NOMO-1 treated with DMSO at 0.1 percent for 48 hours (cell line): ENCODE measurements around the gene GMPPA.

Source experiments
- DNase-seq: peaks from one replicate; lab custom pipeline; 2025; ENCODE audit not compliant: unreplicated experiment; lab: John Stamatoyannopoulos, UW

Gene GMPPA

DNA sequence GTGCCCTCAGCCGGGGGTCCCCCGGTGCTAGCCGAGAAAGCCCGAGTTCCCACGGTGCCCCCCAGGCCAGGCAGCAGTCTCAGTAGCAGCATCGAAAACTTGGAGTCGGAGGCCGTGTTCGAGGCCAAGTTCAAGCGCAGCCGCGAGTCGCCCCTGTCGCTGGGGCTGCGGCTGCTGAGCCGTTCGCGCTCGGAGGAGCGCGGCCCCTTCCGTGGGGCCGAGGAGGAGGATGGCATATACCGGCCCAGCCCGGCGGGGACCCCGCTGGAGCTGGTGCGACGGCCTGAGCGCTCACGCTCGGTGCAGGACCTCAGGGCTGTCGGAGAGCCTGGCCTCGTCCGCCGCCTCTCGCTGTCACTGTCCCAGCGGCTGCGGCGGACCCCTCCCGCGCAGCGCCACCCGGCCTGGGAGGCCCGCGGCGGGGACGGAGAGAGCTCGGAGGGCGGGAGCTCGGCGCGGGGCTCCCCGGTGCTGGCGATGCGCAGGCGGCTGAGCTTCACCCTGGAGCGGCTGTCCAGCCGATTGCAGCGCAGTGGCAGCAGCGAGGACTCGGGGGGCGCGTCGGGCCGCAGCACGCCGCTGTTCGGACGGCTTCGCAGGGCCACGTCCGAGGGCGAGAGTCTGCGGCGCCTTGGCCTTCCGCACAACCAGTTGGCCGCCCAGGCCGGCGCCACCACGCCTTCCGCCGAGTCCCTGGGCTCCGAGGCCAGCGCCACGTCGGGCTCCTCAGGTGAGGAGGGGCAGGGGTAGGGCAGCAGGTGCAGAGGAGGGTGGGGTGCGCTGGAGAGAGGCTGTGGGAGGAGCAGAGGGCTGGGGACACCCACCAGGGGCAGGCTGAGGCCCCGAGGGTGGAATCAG lies 14.1 kb upstream of the GMPPA start:
- no peak for DNase-seq

- DNase-seq = no peak
Measured at GRCh38 chr2:219485201-219485580, 13.5 kb upstream of the GMPPA start.

DNA sequence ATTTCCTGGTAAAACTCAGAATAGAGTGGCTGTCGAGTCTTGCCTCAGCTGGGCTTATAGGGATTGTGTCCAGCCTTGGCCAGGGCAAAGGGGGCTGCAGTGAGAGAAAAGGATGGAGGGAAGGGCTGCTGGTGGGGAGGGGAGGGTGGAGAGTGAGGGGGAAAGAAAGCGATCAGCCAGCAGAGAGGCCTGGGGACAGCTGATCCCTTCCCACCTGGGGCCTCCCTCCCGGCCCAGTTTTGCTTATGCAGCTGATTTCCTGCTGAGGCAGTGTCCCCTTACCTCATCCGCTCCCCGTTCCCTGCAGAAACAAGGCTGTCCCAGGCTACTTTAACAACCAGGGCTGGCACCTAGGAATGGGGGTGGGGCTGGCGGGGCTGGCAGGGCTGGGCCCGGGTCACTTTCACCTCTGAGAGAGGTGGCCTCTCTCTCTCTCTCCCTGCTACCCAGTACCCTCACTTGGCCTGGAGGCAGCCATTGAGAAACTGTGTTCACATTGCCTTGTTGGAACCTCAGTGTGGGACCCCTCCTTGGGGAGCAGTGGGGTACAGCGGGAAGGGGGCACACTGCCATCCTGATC lies 12.2 kb upstream of the GMPPA start:
- DNase-seq = no peak

GRCh38 chr2:219488149-219488843 lies 10.4 kb upstream of the GMPPA start:
- DNase-seq = no peak

DNA sequence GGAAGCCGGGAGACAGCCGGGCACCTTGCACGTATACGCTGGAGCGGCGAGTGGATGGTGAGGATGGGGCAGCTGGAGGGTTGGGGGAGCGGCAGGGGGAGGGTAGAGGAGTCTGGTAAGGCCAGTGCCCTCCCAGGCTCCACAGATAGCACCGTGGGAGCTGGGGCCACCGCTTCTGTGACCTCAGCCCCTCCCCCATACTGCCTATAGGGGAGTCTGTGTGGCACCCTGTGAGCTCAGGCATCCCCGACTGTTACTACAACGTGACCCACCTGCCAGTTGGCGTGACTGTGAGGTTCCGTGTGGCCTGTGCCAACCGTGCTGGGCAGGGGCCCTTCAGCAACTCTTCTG lies 9.9 kb upstream of the GMPPA start:
- no peak for DNase-seq

DNA sequence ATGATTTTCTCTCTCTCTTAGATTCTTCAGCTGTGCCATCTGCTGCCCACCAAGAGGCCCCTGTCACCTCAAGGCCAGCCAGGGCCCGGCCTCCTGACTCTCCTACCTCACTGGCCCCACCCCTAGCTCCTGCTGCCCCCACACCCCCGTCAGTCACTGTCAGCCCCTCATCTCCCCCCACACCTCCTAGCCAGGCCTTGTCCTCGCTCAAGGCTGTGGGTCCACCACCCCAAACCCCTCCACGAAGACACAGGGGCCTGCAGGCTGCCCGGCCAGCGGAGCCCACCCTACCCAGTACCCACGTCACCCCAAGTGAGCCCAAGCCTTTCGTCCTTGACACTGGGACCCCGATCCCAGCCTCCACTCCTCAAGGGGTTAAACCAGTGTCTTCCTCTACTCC lies 9.4 kb upstream of the GMPPA start:
- no peak for DNase-seq

GRCh38 chr2:219490186-219490585 lies 8.5 kb upstream of the GMPPA start:
- DNase-seq = no peak

DNA sequence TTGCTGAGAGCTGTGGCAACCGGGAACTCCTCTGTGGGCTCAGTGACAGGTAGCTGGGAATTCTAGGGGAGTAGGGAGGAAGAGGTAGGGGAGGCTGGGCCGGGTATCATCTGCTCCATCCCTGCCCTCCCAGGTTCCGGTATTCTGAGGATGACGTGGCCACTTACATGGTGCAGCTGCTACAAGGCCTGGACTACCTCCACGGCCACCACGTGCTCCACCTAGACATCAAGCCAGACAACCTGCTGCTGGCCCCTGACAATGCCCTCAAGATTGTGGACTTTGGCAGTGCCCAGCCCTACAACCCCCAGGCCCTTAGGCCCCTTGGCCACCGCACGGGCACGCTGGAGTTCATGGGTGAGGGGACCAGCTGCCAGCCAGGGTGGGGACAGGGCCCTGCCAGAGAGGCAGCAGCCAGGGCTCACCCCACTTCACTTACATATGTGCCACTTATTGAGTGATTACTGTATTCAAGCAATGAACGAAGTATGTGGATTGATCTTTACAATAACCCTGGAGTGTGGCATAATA lies 8.0 kb upstream of the GMPPA start:
- no peak for DNase-seq

GRCh38 chr2:219491278-219491963 lies 7.3 kb upstream of the GMPPA start:
- DNase-seq = no peak

- DNase-seq = no peak
Measured at GRCh38 chr2:219492575-219492974, 6.1 kb upstream of the GMPPA start.

DNA sequence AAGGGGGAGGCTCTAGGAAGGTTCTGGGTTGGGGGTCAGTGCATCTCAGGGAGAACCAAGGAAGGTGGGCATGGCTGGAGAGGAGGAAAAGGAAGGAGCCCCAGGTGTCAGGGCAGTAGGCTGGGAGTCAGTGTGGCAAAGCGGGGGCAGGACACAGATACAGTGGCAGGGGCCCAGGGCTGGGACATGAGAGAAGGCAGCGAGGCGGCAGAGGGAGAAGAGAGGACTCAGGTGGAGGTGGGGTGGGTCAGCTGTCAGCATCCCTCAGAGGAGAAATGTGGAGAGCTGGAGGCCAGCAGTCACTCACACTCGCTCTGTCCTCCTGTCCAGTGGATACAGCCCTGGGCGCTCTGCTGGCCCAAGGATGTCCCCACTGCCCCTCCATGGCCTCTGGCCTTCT lies 5.6 kb upstream of the GMPPA start:
- DNase-seq = no peak

DNA sequence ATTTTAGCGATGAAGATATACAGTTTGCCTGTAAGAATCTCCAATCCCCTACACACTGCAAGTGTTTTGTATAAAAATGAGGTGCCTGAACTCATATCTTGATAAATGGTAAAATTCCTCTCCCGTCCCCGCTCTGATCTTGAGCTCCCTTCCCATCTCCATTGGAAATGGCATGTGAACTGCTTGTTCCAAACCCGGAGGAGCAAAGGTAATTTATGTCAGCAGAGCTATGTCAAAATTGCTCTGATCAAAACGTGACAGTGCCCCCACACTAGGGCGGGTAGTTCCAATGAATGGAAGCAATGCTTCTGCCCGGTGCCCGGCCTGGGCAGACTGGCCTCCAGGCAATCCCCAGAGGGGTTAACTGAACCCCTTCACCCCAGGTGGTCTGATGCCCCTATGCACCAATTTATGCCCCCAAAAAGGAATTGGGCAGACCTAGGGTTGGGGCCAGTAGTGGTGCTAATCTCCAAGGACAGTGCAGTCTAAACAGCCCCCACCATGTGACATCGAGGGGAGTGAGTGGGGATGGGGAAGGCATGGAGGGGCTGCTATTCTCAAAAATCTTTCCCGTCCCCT lies 3.6 kb upstream of the GMPPA start:
- no peak for DNase-seq

- peak; percentile 59 for DNase-seq
Measured at GRCh38 chr2:219495531-219496122, 3.1 kb upstream of the GMPPA start.

DNA sequence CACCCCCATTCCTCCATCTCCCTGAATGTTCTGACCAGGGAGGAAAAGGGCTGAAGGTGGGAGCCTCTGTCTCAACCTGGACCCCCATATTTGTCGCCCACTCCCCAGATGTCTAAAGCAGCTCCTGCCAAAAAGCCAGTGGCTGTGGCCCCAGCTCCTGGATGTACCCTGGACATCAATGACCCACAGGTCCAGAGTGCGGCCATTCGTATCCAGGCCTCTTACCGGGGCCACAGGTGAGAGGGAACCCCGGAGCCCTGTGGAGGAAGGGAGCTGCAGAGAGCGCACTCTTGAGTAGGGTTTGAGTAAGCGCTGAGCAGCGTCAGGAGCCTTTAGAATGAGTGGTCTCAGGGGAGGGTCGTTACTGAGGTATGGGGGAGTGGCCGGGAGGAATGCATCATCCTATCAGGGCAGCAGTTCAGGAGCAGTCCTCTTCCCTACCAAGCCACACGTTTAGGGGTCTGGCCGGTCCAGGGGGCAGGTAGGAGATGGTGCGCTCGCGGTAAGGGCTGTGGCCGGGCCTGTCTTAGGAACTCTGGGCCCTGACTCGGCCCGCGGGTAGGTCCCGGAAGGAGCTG lies 2.4 kb upstream of the GMPPA start:
- no peak for DNase-seq

DNA sequence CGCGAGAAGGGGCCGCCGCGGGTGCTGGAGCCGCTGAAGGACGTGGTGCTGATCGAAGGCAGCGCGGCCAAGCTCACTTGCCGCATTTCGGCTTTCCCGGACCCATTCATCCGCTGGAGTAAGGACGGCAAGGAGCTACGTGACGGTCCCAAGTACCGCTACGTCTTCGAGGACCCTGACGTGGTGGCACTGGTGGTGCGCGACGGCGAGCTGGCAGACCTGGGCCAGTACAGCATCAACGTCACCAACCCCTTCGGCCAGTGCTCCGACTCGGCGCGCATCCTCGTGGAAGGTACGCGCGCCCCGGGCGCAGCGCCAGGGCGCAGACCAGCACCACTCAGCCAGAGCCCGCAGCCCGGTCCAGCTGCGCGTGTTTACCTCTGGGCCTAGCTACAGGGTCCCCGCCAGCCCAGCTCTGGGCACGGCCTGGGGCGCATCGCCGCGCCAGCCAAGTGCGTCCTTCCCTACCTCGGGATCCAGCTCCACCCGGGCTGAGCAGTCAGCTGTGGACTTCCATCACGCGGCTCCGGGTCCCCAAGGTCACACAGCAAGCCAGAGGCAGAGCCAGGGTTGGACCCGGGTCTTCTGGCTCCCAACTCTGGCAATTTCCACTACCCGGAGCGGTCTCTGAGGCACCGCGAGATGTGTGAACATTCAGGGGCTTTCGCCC lies 1.7 kb upstream of the GMPPA start:
- no peak for DNase-seq

DNA sequence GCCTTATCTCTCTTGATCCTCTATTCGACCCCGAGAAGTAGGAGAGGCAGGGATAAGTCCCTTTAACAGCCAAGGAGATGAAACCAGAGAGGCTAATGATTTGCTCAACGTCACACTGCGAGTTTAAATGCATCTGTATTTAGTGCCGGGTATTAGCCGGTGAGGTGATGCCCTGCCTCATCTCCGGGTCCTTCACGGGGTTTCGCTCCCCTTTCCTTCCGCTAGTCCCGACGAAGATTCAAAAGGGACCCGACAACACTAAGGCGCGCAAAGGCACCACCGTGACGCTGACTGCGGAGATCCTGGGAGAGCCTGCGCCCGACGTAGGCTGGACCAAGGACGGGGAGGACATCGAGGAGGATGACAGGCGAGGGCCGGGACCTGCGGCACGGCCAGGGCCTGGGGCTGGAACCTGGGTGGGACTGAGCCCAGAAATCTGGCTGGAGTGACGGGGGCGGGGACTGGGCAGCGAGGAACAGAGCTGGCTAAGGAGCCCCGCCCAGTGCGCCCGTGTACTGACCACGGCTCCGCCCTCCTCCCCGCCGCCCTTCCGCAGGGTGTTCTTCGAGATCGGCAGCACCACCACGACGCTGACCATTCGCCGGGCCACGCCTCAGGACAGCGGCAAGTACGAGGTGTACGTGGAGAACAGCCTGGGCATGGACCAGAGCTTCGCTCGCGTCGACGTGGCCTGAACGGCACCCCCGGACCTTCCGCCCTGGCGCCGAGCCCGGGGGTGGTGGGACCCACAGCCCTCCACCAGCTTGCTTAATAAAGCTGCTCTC lies 1.0 kb upstream of the GMPPA start:
- DNase-seq = peak; percentile 34

DNA sequence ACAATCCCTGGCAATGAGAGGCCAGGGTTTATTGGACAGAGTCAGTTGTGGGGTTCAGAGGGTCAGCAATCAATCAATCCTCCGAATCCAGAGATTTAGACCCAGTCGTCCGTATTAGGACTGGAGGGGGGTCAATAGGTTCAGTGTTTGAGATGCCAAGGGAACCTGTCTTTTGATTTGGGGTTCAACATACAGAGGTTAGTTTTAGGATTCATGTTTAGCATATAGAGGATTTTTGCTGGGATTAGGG lies 292 bp downstream of the GMPPA start:
- DNase-seq = no peak

GRCh38 chr2:219499555-219499954 lies 864 bp downstream of the GMPPA start:
- no peak for DNase-seq

- no peak for DNase-seq
Measured at GRCh38 chr2:219500135-219500534, 1.4 kb downstream of the GMPPA start.
